ENCODE data around the gene CLCF1.
A peak's percentile ranks its signal among the peaks of the same experiment; 100 is the strongest.

CLCF1 gene

DNA sequence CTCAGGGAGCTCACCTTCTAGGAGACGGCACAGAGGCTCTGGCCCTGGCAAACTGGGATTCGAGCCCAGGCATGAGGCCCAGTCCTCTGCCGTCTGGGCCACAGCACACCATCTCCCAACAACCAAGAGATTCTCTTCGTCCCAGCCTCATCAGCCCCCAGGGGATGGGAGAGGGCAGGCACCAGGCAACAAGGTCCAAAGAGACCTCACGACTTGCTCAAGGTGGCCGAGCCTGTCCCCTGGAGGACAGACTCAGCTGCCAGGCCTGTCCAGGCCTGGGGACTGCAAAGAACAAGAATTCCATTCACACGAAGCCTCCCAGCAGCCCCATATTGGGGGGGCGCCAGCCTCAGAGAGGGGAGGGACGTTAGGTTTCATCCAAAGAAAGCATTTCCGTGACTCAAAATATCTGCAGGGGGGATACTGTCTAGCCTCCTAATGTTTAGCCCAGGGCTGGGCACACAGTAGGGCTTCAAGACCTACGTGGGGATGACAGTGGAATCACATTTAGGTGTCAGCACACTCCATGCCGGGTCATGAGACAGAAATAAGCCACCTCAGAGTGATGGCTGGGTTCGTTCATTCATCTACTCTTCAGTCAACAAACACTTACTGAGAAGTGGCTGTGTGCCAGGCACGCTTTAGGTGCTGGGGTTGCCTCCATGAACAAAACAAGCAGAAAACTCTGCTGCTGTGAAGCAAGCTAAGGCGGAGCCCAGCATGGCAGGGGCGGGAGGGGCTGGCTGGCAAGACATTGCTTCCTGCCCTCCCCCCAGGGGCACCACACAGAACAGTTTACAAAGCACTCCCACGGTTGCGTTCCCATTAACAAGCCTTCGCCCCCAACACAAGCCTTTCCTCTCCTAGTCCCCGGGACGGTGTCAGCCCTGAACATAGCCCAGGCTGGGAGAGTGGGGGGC lies 43.3 kb upstream of the CLCF1 start:
- no peak overlapping the region for H3K4me3 ChIP-seq (ENCODE audit: low read depth in 1 of 2, low read length in 2 of 2)
- no peak overlapping the region for H3K9ac ChIP-seq (ENCODE audit: low read depth in 1 of 2, low read length in 2 of 2)
- peaks cover 19 to 27% of the 10 kb centered on the region in 2 donors for H3K4me1 ChIP-seq (ENCODE audit: control insufficient read depth in 1 of 2, insufficient read depth in 2 of 2, low read length in 2 of 2)
- H3K36me3 ChIP-seq (ENCODE audit: control insufficient read depth in 1 of 2, insufficient read depth in 2 of 2, low read length in 2 of 2), result no peaks in the 10 kb centered on the region
- H3K27ac ChIP-seq (ENCODE audit: low read depth, low read length), result no peak overlapping the region
- H3K27me3 ChIP-seq (ENCODE audit: control insufficient read depth in 1 of 2, insufficient read depth in 2 of 2, low read length in 2 of 2), result peaks cover 2 to 5% of the 10 kb centered on the region in 2 donors
- no peaks in the 10 kb centered on the region for H3K9me3 ChIP-seq (ENCODE audit: control insufficient read depth in 1 of 2, low read length in 2 of 2)

DNA sequence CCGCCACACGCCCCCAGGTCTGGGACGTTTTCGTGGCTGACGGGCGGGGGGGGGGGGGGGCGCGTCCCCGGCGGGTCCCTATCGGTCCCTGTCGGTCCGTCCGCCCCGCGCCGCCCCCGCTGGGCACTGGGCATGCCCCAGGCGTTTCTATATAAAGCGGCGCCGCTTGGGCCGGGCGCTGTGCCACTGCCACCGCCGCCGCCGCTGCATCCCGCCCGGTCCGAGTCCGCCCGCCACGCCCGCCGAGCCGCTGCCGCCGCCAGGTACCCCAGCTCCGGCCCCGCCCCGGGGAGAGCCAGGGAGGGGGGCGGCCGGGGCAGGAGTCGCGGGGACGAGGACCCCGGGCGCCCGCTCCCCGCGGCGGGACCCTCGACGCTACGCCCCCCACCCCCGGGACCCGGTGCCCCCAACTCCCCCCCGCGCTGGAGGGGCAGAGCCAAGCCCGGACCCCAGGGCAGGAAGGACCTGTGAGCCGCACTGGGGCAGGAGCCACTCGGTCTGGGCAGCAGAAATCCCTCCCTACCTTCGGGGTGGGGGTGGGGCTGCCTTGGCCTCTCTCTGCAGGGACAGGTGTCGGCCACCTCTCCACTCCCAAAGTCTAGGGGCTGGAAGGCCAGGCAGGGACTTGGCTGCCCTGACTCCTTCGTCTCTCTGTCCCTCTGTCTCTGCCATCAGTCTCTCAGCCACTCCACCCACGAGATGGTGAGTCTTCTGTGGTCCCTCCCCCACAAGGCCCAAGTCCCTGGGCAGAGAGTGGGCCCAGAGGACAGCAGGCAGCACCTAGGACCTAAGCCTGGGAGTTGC lies 42.3 kb upstream of the CLCF1 start, which contains the start of gene CARNS1:
CARNS1 (plus strand) TSS at position 178 of the 804 bp plus-strand sequence; CDS start at position 700, 522 bp downstream.
- Histone ChIP-seq H3K36me3 (ENCODE audit: control insufficient read depth in 1 of 2, insufficient read depth in 2 of 2, low read length in 2 of 2) (no peaks in the 10 kb centered on the region), H3K27me3 (ENCODE audit: control insufficient read depth in 1 of 2, insufficient read depth in 2 of 2, low read length in 2 of 2) (peaks cover 6 to 9% of the 10 kb centered on the region in 2 donors), H3K9me3 (ENCODE audit: control insufficient read depth in 1 of 2, low read length in 2 of 2) (no peaks in the 10 kb centered on the region), H3K27ac (ENCODE audit: low read depth, low read length) (no peak within 1 kb of the TSS), H3K4me1 (ENCODE audit: control insufficient read depth in 1 of 2, insufficient read depth in 2 of 2, low read length in 2 of 2) (peaks cover 19 to 22% of the 10 kb centered on the region in 2 donors), H3K9ac (ENCODE audit: low read depth in 1 of 2, low read length in 2 of 2) (no peak within 1 kb of the TSS), H3K4me3 (ENCODE audit: low read depth in 1 of 2, low read length in 2 of 2) (peak within 1 kb of the TSS; percentile 4 to 29)

DNA sequence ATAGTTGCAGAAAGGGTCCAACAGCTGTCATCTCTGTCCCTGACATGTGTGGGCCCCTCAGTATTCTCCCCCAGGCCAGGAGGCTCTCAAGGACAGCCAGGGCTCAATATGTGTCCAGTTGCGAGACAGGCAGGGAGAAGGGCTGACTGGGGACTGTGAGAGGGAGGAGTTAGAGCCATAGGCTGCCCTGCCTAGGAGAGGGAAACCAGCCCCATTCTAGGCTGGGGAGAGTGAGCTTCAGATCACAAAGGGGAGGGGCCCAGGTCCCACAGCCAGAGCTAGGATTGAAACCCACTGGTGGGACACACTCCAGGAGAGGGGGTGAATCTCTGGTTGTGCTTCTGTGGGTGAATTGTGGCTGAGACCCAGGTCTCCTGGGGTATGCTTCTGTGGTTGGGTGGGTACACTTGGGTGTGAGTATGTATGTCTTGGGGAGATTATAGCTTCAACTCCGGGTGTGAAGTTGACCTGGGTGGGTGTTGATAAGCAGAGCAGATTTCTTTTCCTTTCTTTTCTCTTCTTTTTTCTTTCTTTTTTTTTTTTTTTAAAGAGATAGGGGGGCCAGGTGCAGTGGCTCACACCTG lies 40.0 kb upstream of the CLCF1 start:
- H3K4me1 ChIP-seq (ENCODE audit: control insufficient read depth in 1 of 2, insufficient read depth in 2 of 2, low read length in 2 of 2), result peaks cover 19 to 27% of the 10 kb centered on the region in 2 donors
- no peaks in the 10 kb centered on the region for H3K36me3 ChIP-seq (ENCODE audit: control insufficient read depth in 1 of 2, insufficient read depth in 2 of 2, low read length in 2 of 2)
- no peaks in the 10 kb centered on the region for H3K9me3 ChIP-seq (ENCODE audit: control insufficient read depth in 1 of 2, low read length in 2 of 2)
- no peak overlapping the region for H3K9ac ChIP-seq (ENCODE audit: low read depth in 1 of 2, low read length in 2 of 2)
- peaks cover 6 to 15% of the 10 kb centered on the region in 2 donors for H3K27me3 ChIP-seq (ENCODE audit: control insufficient read depth in 1 of 2, insufficient read depth in 2 of 2, low read length in 2 of 2)
- H3K27ac ChIP-seq (ENCODE audit: low read depth, low read length), result no peak overlapping the region
- no peak overlapping the region for H3K4me3 ChIP-seq (ENCODE audit: low read depth in 1 of 2, low read length in 2 of 2)

DNA sequence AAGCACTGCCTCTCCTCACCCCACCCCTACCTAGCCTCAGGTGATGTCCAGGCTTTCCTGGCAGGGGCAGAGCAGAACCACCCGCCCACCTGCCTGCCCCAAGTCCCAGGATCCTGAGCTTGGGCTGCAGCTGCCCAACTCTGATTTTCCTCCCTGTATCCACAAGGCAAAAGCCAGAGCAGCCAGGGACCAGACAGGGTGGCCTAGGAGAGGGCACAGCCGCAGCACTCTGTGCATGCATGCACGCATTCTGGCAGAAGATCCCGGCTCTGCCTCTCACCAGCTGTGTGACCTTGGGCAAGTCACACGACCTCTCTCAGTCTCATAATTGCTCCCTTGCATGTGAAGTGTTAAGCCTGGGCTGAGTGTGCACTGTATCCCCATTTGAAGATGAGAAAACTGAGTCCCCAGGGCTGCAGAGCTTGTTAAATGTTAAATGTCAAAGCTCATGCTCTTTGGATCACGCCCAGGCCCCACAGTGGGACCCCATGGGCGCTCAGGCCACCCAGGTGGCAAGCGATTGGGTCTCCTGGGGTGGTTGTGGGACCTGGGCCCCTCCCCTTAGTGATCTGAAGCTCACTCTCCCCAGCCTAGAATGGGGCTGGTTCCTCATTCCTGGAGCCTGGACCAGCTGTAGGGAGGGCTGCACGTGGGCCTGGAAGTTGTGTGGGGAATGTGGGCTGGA lies 39.2 kb upstream of the CLCF1 start:
- Histone ChIP-seq H3K27me3 (ENCODE audit: control insufficient read depth in 1 of 2, insufficient read depth in 2 of 2, low read length in 2 of 2) (peaks cover 6 to 15% of the 10 kb centered on the region in 2 donors), H3K4me3 (ENCODE audit: low read depth in 1 of 2, low read length in 2 of 2) (no peak overlapping the region), H3K36me3 (ENCODE audit: control insufficient read depth in 1 of 2, insufficient read depth in 2 of 2, low read length in 2 of 2) (no peaks in the 10 kb centered on the region), H3K9ac (ENCODE audit: low read depth in 1 of 2, low read length in 2 of 2) (no peak overlapping the region), H3K4me1 (ENCODE audit: control insufficient read depth in 1 of 2, insufficient read depth in 2 of 2, low read length in 2 of 2) (peaks cover 19 to 33% of the 10 kb centered on the region in 2 donors), H3K9me3 (ENCODE audit: control insufficient read depth in 1 of 2, low read length in 2 of 2) (no peaks in the 10 kb centered on the region), H3K27ac (ENCODE audit: low read depth, low read length) (no peak overlapping the region)

DNA sequence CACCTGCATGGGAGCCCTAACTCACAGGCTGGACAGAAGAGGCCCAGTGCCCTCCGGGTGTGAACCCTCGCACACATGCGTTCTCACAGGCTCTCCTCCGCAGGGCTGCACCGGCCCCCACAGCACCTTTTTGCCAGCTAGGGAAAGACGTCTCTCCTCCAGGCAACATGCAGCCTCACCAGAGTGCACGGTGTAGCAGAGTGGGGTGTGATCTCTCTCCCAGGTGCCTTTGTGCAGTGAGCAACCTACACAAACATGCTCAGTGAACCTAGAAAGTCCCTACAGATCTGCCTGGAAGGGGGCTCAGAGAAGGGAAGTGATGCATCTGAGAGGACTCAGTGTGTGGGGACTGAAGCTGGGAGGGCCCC lies 38.4 kb upstream of the CLCF1 start:
- no peak overlapping the region for H3K27ac ChIP-seq (ENCODE audit: low read depth, low read length)
- H3K9me3 ChIP-seq (ENCODE audit: control insufficient read depth in 1 of 2, low read length in 2 of 2), result no peaks in the 10 kb centered on the region
- H3K36me3 ChIP-seq (ENCODE audit: control insufficient read depth in 1 of 2, insufficient read depth in 2 of 2, low read length in 2 of 2), result no peaks in the 10 kb centered on the region
- peaks cover 6 to 15% of the 10 kb centered on the region in 2 donors for H3K27me3 ChIP-seq (ENCODE audit: control insufficient read depth in 1 of 2, insufficient read depth in 2 of 2, low read length in 2 of 2)
- no peak overlapping the region for H3K4me3 ChIP-seq (ENCODE audit: low read depth in 1 of 2, low read length in 2 of 2)
- peaks cover 17 to 42% of the 10 kb centered on the region in 2 donors for H3K4me1 ChIP-seq (ENCODE audit: control insufficient read depth in 1 of 2, insufficient read depth in 2 of 2, low read length in 2 of 2)
- no peak overlapping the region for H3K9ac ChIP-seq (ENCODE audit: low read depth in 1 of 2, low read length in 2 of 2)

DNA sequence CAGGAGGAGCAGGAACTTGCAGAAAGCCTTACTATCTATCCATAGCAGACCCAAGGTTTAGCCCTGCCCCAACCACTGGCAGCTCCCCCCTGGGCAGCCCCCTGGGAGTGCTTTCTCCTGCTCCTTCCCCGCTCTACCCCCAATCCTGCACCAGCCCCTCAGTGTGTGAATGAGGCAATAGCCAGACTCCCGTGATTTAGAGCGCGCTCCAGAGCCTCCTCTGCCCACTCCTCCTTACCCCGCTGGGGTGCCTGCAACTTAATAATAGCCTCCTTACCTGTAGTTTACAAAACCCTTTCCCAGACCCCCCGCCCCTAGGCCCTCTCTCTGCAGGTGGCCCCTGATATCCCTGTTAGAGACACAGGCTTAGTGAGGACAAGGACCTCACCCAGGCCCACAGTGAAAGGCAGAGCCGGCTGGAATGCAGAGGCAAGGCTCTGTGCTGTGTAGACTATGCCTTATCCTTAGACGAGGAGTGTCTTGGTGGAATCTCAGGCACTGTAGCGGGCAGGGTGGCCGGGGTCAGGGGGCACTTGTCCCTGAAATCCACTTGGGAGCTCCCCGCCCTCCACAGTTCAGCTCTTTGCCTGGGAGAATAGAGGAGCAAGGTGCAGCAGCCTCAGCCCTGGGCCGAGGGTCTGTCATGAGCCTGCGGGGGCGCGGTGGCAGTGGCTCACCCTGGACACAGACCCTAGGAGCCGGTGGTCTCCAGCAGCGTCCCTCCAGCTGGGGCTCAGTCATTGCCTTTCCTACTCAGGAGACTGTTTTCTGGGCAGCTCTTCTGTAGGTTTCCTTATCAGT lies 37.8 kb upstream of the CLCF1 start:
- Histone ChIP-seq H3K4me3 (ENCODE audit: low read depth in 1 of 2, low read length in 2 of 2) (no peak overlapping the region), H3K27me3 (ENCODE audit: control insufficient read depth in 1 of 2, insufficient read depth in 2 of 2, low read length in 2 of 2) (peaks cover 6 to 15% of the 10 kb centered on the region in 2 donors), H3K27ac (ENCODE audit: low read depth, low read length) (no peak overlapping the region), H3K9ac (ENCODE audit: low read depth in 1 of 2, low read length in 2 of 2) (no peak overlapping the region), H3K4me1 (ENCODE audit: control insufficient read depth in 1 of 2, insufficient read depth in 2 of 2, low read length in 2 of 2) (peaks cover 14 to 46% of the 10 kb centered on the region in 2 donors), H3K36me3 (ENCODE audit: control insufficient read depth in 1 of 2, insufficient read depth in 2 of 2, low read length in 2 of 2) (no peaks in the 10 kb centered on the region), H3K9me3 (ENCODE audit: control insufficient read depth in 1 of 2, low read length in 2 of 2) (no peaks in the 10 kb centered on the region)

DNA sequence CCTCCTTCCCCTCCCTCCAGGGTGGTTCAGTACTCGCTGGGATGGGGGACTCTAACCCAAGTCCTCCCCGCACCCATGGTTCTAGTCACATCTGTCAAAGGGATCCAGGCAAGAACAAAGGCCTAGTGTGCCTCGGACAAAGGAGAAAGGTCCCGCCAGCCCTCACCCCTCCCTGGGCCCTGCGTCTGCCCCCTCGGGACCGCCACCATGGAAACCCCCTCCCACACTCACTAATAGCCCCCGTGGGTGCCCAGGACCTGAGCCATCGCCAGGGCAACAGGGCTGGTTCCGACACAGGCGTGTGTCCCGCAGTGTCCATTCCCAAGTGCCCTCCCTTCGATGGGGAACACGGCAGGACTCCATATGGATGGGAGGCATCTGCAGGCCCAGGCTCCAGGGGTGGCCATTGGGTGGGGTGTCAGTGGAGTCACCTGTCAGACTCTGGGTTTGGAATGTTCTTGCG lies 37.0 kb upstream of the CLCF1 start:
- H3K9ac ChIP-seq (ENCODE audit: low read depth in 1 of 2, low read length in 2 of 2), result no peak overlapping the region
- no peaks in the 10 kb centered on the region for H3K9me3 ChIP-seq (ENCODE audit: control insufficient read depth in 1 of 2, low read length in 2 of 2)
- no peak overlapping the region for H3K27ac ChIP-seq (ENCODE audit: low read depth, low read length)
- peak overlapping the region in 1 of 2 donors; percentile 13 for H3K4me3 ChIP-seq (ENCODE audit: low read depth in 1 of 2, low read length in 2 of 2)
- H3K36me3 ChIP-seq (ENCODE audit: control insufficient read depth in 1 of 2, insufficient read depth in 2 of 2, low read length in 2 of 2), result no peaks in the 10 kb centered on the region
- peaks cover 6 to 15% of the 10 kb centered on the region in 2 donors for H3K27me3 ChIP-seq (ENCODE audit: control insufficient read depth in 1 of 2, insufficient read depth in 2 of 2, low read length in 2 of 2)
- H3K4me1 ChIP-seq (ENCODE audit: control insufficient read depth in 1 of 2, insufficient read depth in 2 of 2, low read length in 2 of 2), result peaks cover 9 to 53% of the 10 kb centered on the region in 2 donors

DNA sequence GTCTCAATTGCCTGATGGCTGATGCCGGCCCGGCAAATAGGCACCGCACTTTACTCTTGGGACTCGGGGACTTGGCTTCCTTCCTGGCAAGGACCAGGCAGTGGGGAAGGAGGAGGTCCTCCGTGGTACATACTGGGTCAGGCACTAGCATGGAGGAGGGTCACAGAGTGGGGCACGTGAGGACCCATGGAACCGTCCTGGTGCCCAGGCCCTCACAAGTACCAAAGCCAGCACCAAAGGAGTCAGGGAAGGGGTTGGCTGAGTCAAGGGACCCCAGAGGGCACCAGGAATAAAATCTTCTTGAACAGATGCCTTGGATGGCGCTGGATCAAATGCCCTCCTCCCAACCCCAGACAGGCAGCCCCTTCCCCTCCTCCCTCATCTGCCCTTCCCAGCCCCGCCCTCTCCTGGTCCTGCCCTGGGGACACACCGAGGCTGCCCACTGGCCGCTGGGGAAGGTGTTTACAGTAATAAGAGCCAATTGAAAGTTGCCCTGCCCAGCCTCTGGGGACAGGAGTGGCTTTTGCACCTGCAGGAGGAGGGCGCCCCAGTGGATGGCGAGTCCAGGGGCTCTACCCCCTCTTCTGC lies 36.5 kb upstream of the CLCF1 start:
- Histone ChIP-seq H3K9me3 (ENCODE audit: control insufficient read depth in 1 of 2, low read length in 2 of 2) (no peaks in the 10 kb centered on the region), H3K4me3 (ENCODE audit: low read depth in 1 of 2, low read length in 2 of 2) (peak overlapping the region; percentile 13 to 55), H3K27ac (ENCODE audit: low read depth, low read length) (peak overlapping the region; percentile 39), H3K36me3 (ENCODE audit: control insufficient read depth in 1 of 2, insufficient read depth in 2 of 2, low read length in 2 of 2) (no peaks in the 10 kb centered on the region), H3K4me1 (ENCODE audit: control insufficient read depth in 1 of 2, insufficient read depth in 2 of 2, low read length in 2 of 2) (peaks cover 5 to 55% of the 10 kb centered on the region in 2 donors), H3K9ac (ENCODE audit: low read depth in 1 of 2, low read length in 2 of 2) (peak overlapping the region in 1 of 2 donors; percentile 10), H3K27me3 (ENCODE audit: control insufficient read depth in 1 of 2, insufficient read depth in 2 of 2, low read length in 2 of 2) (peaks cover 6 to 15% of the 10 kb centered on the region in 2 donors)
